ENCODE results near the gene FAM229A. TPM values are rescaled to one million over a fixed set of nuclear protein-coding genes. Genes with fewer than 3 reads are reported as not detected.
A peak's percentile ranks its signal among the peaks of the same experiment; 100 is the strongest.

The FAM229A gene
- polyA plus RNA-seq, 1 donor: 12.2 TPM

- Histone ChIP-seq H3K36me3 (ENCODE audit: control insufficient read depth, insufficient read depth, low read length) (peaks cover 26% of the 10 kb centered on the region), H3K4me3 (ENCODE audit: low read length) (peak overlapping the region; percentile 96), H3K9me3 (ENCODE audit: control insufficient read depth, low read depth, low read length) (no peaks in the 10 kb centered on the region), H3K27me3 (ENCODE audit: control insufficient read depth, insufficient read depth, low read length) (no peaks in the 10 kb centered on the region), H3K4me1 (ENCODE audit: control insufficient read depth, insufficient read depth, low read length) (peaks cover 17% of the 10 kb centered on the region), H3K27ac (ENCODE audit: low read length) (peak overlapping the region; percentile 94)
- peak in 1 of 2 donors; percentile 25 for DNase-seq
- 0% methylated on average over 5 of the region's 14 CpGs for WGBS (ENCODE audit: insufficient coverage, low lambda C conversion rate)
Observed at GRCh38 chr1:32394890-32395432, 32.7 kb upstream of the FAM229A start.

- peaks cover 17% of the 10 kb centered on the region for H3K4me1 ChIP-seq (ENCODE audit: control insufficient read depth, insufficient read depth, low read length)
Observed at GRCh38 chr1:32394141-32394889, 32.0 kb upstream of the FAM229A start, which contains the start of gene BSDC1. Gene BSDC1, minus strand, starts transcription at chr1:32394441. Its CDS starts 27 bp downstream, at chr1:32394414.

GRCh38 chr1:32393832-32394140, 31.5 kb upstream of the FAM229A start:
- Histone ChIP-seq H3K4me3 (ENCODE audit: low read length) (peak overlapping the region; percentile 96), H3K4me1 (ENCODE audit: control insufficient read depth, insufficient read depth, low read length) (peaks cover 17% of the 10 kb centered on the region), H3K9me3 (ENCODE audit: control insufficient read depth, low read depth, low read length) (no peaks in the 10 kb centered on the region), H3K36me3 (ENCODE audit: control insufficient read depth, insufficient read depth, low read length) (peaks cover 35% of the 10 kb centered on the region), H3K27ac (ENCODE audit: low read length) (peak overlapping the region; percentile 94), H3K27me3 (ENCODE audit: control insufficient read depth, insufficient read depth, low read length) (no peaks in the 10 kb centered on the region)
- no CpG with 5 or more reads among the region's 15 CpGs for WGBS (ENCODE audit: insufficient coverage, low lambda C conversion rate)
- peak in 1 of 2 donors; percentile 31 for DNase-seq

More at GRCh38 chr1:32394141-32394889, 32.0 kb upstream of the FAM229A start, which contains the start of gene BSDC1:
- DNase-seq: peak; percentile 99
- peak within 1 kb of the TSS; percentile 94 for H3K27ac ChIP-seq (ENCODE audit: low read length)
- peak within 1 kb of the TSS; percentile 96 for H3K4me3 ChIP-seq (ENCODE audit: low read length)
- H3K27me3 ChIP-seq (ENCODE audit: control insufficient read depth, insufficient read depth, low read length): no peaks in the 10 kb centered on the region
- WGBS (ENCODE audit: insufficient coverage, low lambda C conversion rate): no CpG with 5 or more reads among the region's 48 CpGs
- H3K9me3 ChIP-seq (ENCODE audit: control insufficient read depth, low read depth, low read length): no peaks in the 10 kb centered on the region
- H3K36me3 ChIP-seq (ENCODE audit: control insufficient read depth, insufficient read depth, low read length): peaks cover 32% of the 10 kb centered on the region

GRCh38 chr1:32393136-32393535, 30.9 kb upstream of the FAM229A start:
- Histone ChIP-seq H3K27me3 (ENCODE audit: control insufficient read depth, insufficient read depth, low read length) (no peaks in the 10 kb centered on the region), H3K4me3 (ENCODE audit: low read length) (peak overlapping the region; percentile 96), H3K9me3 (ENCODE audit: control insufficient read depth, low read depth, low read length) (no peaks in the 10 kb centered on the region), H3K36me3 (ENCODE audit: control insufficient read depth, insufficient read depth, low read length) (peaks cover 40% of the 10 kb centered on the region), H3K27ac (ENCODE audit: low read length) (no peak overlapping the region), H3K4me1 (ENCODE audit: control insufficient read depth, insufficient read depth, low read length) (peaks cover 17% of the 10 kb centered on the region)
- WGBS (ENCODE audit: insufficient coverage, low lambda C conversion rate): no CpG with 5 or more reads among the region's 1 CpG
- no peak for DNase-seq

- H3K4me1 ChIP-seq (ENCODE audit: control insufficient read depth, insufficient read depth, low read length): peaks cover 17% of the 10 kb centered on the region
- no peaks in the 10 kb centered on the region for H3K9me3 ChIP-seq (ENCODE audit: control insufficient read depth, low read depth, low read length)
- H3K36me3 ChIP-seq (ENCODE audit: control insufficient read depth, insufficient read depth, low read length): peaks cover 45% of the 10 kb centered on the region
- no peak for DNase-seq
- no CpG with 5 or more reads among the region's 3 CpGs for WGBS (ENCODE audit: insufficient coverage, low lambda C conversion rate)
- no peak overlapping the region for H3K4me3 ChIP-seq (ENCODE audit: low read length)
- H3K27me3 ChIP-seq (ENCODE audit: control insufficient read depth, insufficient read depth, low read length): no peaks in the 10 kb centered on the region
- H3K27ac ChIP-seq (ENCODE audit: low read length): no peak overlapping the region
Observed at GRCh38 chr1:32392325-32392724, 30.0 kb upstream of the FAM229A start.

- Histone ChIP-seq H3K4me1 (ENCODE audit: control insufficient read depth, insufficient read depth, low read length) (peaks cover 17% of the 10 kb centered on the region), H3K4me3 (ENCODE audit: low read length) (no peak overlapping the region), H3K36me3 (ENCODE audit: control insufficient read depth, insufficient read depth, low read length) (peaks cover 55% of the 10 kb centered on the region), H3K9me3 (ENCODE audit: control insufficient read depth, low read depth, low read length) (no peaks in the 10 kb centered on the region), H3K27me3 (ENCODE audit: control insufficient read depth, insufficient read depth, low read length) (no peaks in the 10 kb centered on the region), H3K27ac (ENCODE audit: low read length) (no peak overlapping the region)
- 84% methylated on average over 4 of the region's 8 CpGs for WGBS (ENCODE audit: insufficient coverage, low lambda C conversion rate)
- DNase-seq: no peak
Observed at GRCh38 chr1:32390904-32391870, 28.9 kb upstream of the FAM229A start.

GRCh38 chr1:32388641-32389040, 26.4 kb upstream of the FAM229A start:
- Histone ChIP-seq H3K36me3 (ENCODE audit: control insufficient read depth, insufficient read depth, low read length) (peaks cover 77% of the 10 kb centered on the region), H3K27me3 (ENCODE audit: control insufficient read depth, insufficient read depth, low read length) (no peaks in the 10 kb centered on the region), H3K9me3 (ENCODE audit: control insufficient read depth, low read depth, low read length) (no peaks in the 10 kb centered on the region), H3K4me3 (ENCODE audit: low read length) (no peak overlapping the region), H3K27ac (ENCODE audit: low read length) (no peak overlapping the region), H3K4me1 (ENCODE audit: control insufficient read depth, insufficient read depth, low read length) (peaks cover 15% of the 10 kb centered on the region)
- DNase-seq: no peak
- 60% methylated on average over 1 of the region's 6 CpGs for WGBS (ENCODE audit: insufficient coverage, low lambda C conversion rate)

- H3K9me3 ChIP-seq (ENCODE audit: control insufficient read depth, low read depth, low read length): no peaks in the 10 kb centered on the region
- H3K36me3 ChIP-seq (ENCODE audit: control insufficient read depth, insufficient read depth, low read length): peaks cover 84% of the 10 kb centered on the region
- no peaks in the 10 kb centered on the region for H3K27me3 ChIP-seq (ENCODE audit: control insufficient read depth, insufficient read depth, low read length)
- no CpG with 5 or more reads among the region's 13 CpGs for WGBS (ENCODE audit: insufficient coverage, low lambda C conversion rate)
- no peaks in the 10 kb centered on the region for H3K4me1 ChIP-seq (ENCODE audit: control insufficient read depth, insufficient read depth, low read length)
- H3K27ac ChIP-seq (ENCODE audit: low read length): no peak overlapping the region
- no peak overlapping the region for H3K4me3 ChIP-seq (ENCODE audit: low read length)
- DNase-seq: no peak
Observed at GRCh38 chr1:32386676-32387392, 24.5 kb upstream of the FAM229A start.

- peaks cover 96% of the 10 kb centered on the region for H3K36me3 ChIP-seq (ENCODE audit: control insufficient read depth, insufficient read depth, low read length)
- DNase-seq: no peak
- no CpG with 5 or more reads among the region's 9 CpGs for WGBS (ENCODE audit: insufficient coverage, low lambda C conversion rate)
- no peak overlapping the region for H3K4me3 ChIP-seq (ENCODE audit: low read length)
- H3K9me3 ChIP-seq (ENCODE audit: control insufficient read depth, low read depth, low read length): no peaks in the 10 kb centered on the region
- H3K27ac ChIP-seq (ENCODE audit: low read length): no peak overlapping the region
- H3K4me1 ChIP-seq (ENCODE audit: control insufficient read depth, insufficient read depth, low read length): no peaks in the 10 kb centered on the region
- no peaks in the 10 kb centered on the region for H3K27me3 ChIP-seq (ENCODE audit: control insufficient read depth, insufficient read depth, low read length)
Observed at GRCh38 chr1:32380057-32380456, 17.8 kb upstream of the FAM229A start.

Measured in large intestine (tissue), 3 donors.